B cell (primary cell): Measurements from ENCODE around the gene LSM14A.

ENCODE experiments used
- CTCF ChIP-seq: fragments of 200-600 bp; IDR thresholded peaks from one replicate; pipeline ENCODE4 v1.8.0; 2022; ENCODE audit warnings: antibody characterized with exemption, mild to moderate bottlenecking
- EZH2 ChIP-seq: IDR thresholded peaks from 2 replicates; pipeline ENCODE4 v1.6.1; 2012; ENCODE audit warnings: borderline replicate concordance, low read depth, mild to moderate bottlenecking, moderate library complexity, low read length; ENCODE audit not compliant: insufficient read depth, poor library complexity, severe bottlenecking

DNA sequence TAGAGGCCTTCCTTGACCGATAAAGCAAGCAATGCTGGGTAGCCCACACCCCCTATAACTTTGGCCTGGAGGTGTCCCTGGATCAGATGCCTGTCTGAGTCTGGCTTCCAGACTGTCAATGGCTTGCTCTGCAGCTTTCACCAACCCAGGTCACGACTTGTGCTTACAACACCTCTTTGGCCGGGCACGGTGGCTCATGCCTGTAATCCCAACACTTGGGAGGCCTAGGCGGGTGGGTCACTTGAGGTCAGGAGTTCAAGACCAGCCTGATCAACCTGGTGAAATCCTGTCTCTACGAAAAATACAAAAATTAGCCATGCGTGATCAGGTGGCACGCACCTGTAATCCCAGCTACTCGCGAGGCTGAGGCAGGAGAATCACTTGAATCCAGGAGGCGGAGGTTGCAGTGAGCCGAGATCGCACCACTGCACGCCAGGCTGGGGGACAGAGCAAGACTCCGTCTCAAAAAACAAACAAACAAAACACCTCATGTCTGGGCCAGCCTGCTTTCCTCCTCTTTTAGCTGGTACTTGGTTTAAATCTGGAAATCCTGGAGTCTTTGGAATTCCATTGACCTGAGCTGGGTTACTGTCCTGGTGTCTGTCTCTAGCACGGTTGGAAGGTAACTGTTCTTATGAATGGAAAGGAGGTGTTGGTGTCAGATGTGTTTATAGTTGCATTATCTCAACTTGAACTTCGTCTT, 71.7 kb downstream of the LSM14A start:
- TF ChIP-seq CTCF, result no peak
- no peak for TF ChIP-seq EZH2
